ENCODE data around the gene DHDDS.

DHDDS gene

DNA sequence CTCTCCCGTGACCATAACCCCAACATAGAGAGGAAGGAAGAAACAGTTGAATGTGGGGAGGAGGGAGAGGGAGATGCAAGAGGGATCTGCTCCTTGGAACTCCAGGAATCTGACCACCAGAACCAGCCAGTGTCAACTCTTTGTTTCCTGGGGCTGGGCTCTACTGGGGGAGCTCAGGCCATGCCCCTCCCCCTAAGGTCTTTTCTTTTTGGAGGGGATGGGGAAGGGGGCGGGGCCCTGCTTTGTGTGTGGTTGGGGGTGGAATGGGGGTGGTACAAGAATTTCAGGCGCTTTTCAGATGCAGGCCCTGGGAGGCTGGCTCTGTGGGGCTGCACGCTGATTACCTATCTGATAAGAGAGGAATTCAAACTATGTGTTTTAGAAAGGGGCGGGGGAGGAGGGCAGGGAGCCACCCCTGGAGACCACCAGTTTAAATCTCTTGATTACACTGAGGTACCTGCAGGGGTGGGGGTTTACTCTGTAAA lies 13.2 kb upstream of the DHDDS start:
- no peak for DNase-seq

- DNase-seq = no peak
Observed at GRCh38 chr1:26419494-26419893, 12.6 kb upstream of the DHDDS start.

DNA sequence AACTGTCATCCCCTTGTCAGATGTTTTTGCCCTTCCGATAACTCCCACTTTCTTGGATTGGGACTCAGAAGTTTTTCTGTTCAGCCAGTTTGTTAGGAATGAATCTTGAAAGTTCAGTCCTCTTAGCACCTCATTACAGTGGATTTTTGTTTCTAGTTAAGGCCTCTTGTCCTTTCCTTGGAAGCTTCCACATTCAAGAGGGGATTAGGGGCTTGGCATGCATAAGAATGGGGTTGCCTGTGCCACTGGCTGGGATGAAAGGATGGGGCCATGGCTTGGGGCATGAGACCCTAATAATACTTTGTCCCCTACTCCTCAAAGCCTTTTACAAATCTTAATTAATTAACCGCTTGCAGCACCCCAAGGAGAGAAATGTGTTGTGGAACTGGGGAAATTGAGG lies 2.4 kb upstream of the DHDDS start:
- no peak for DNase-seq

DNA sequence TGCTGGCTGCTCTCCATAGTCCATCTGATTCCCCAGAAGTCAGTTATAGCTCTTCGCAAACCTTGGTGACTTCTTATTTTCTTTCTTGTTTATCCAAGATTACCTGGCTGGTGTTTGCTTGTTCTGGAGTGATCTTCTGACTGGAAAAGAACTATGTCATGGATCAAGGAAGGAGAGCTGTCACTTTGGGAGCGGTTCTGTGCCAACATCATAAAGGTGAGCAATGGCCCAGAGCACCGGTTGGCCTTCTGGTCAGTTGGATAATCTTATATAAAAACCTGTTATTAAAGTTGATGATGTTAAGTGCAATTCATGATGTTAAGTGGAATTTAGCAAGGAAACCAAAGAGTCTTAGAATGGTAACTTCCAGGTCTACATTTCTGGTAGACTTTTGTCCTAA lies 672 bp downstream of the DHDDS start:
- no peak for DNase-seq

DNA sequence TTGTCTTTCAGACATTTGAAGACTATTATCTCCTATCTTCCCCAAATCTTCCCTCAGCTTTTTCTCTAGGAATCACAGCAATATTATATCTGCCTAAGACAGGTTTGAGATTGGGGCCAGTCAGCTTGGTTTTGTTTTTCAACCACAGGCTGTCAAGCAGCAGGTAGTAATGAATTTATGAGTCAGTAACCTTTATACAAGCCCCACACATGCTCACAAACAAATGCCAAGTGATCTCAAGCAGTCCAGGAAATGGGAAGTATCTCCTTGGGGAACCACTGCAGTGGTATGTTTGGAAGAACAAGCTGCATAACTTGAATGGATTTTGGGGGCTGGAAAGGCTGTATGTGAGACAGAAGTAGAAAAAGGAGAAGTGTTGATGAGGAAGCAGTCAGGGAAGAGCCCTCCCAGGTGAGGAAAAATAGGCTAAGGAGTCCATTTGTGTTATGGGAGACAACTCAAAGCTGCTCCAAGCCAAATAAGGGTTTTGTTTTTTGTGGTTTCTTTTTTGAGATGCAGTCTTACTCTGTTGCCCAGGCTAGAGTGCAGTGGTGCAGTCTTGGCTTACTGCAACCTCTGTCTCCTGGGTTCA lies 2.1 kb downstream of the DHDDS start:
- DNase-seq = peak in 1 of 14 donors; percentile 76

- peak in 1 of 14 donors; percentile 61 for DNase-seq
Observed at GRCh38 chr1:26438041-26438440, 5.9 kb downstream of the DHDDS start.

DNA sequence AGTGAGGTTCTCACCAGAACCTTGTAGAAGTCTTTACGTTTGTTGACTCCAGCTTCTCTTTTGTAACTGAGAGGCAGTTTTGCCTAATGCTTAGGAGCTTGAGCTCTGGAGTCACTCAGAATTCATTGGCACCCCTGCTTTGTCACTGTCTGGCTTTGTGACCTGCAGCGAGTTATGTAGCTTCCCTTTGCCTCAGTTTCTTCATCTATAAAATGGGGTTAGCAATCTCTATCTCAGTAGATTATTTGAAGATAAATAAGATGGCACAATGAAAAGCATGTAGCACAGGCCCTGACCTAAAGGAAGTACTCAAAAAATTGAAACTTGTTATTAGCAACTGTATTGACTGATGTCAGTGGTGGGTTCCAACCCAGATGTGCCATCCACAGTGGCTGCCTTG lies 8.1 kb downstream of the DHDDS start:
- no peak for DNase-seq

GRCh38 chr1:26449868-26450267 lies 17.7 kb downstream of the DHDDS start:
- no peak for DNase-seq

DNA sequence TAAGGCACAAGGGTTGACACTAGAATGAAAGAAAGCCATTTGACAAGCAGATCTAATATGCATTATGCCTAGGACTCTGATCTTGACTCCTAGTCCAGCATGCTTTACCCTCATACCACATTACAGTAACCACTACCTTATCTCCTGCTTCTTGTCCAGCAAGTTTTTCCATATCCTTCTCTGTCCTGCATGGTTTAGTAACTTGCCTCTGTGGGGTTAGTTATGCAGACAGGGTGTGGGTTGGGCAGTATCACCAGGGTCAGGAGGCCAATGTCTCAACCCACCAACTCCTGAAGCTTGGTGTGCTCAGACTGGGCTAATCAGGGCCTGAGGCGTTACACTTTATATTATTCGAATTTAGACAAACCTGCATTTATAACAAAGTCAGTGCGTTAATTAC lies 18.8 kb downstream of the DHDDS start:
- DNase-seq = no peak

DNA sequence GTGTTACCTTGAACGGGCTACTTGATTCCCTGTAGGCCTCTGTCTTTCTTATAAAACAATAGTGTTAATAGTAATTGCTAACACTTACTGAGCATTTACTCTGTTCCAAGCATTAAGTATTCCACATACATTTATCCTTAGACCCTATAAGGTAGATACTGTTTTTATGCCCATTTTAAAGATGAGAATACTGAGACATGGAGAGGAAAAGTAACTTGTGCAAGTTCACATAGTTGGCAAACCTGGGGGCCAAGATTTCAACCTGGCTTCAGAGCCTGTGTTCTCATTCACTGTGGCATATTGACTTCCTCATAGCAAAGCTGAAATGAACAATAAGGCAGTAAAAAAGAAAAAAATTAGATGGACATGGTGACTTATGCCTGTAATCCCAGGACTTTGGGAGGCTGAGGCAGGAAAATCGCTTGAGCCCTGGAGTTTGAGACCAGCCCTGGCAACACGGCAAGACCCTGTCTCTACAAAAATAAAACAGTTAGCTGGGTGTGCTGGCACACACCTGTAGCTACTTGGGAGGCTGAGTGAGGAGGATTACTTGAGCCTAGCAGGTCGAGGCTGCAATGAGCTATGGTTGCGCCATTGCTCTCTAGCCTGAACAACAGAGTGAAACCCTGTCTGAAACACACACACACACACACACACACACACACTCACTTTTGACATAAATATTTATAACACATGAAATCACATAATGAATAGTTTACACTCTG lies 20.5 kb downstream of the DHDDS start:
- DNase-seq = no peak

GRCh38 chr1:26459148-26459547 lies 27.0 kb downstream of the DHDDS start:
- no peak for DNase-seq

DNA sequence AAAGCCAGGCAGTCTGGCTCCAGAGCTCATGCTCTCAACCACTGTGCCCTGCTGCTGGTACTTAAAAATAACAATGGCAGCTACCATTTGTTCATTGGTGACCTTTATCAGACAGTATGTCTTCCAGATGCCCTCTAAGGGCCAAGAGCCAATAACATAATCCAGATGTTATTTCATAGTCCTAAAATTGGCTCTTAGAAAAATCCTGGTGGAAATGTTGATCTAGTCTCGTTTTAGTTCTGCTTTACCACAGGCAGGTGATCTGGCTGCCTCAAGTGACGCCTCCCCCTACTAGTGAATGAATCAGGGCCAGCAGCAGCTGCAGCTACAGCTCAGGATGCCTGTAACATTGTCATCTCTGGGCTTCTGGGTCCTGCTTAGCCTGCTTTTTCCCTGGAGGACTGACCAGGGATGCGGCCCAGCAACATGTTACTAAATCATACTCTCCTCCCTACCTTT lies 27.5 kb downstream of the DHDDS start:
- no peak for DNase-seq

- DNase-seq = peak in 7 of 14 donors; percentile 11 to 36 (median 26)
Observed at GRCh38 chr1:26468911-26469310, 36.8 kb downstream of the DHDDS start.

DNA sequence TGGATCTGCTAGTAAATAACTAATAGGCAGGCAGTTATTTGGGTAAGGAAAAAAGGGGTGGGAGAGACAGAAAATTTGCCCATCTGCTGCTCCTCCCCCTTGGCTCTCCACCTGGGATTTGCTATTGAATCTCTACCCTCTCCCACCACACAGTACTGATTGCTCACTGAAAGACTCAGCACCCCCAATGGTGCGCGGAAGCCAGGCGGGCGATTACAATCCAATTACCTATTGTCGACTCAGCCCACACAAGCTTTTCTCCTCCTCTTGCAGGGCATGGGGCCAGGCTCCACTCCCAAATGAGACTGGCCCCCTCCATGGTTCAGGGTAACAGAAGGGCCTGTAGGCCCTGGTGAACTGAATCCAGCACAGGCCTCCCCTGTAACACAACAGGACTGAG lies 37.4 kb downstream of the DHDDS start:
- no peak for DNase-seq

- peak in 1 of 14 donors; percentile 35 for DNase-seq
Observed at GRCh38 chr1:26470878-26471497, 38.9 kb downstream of the DHDDS start.

DNA sequence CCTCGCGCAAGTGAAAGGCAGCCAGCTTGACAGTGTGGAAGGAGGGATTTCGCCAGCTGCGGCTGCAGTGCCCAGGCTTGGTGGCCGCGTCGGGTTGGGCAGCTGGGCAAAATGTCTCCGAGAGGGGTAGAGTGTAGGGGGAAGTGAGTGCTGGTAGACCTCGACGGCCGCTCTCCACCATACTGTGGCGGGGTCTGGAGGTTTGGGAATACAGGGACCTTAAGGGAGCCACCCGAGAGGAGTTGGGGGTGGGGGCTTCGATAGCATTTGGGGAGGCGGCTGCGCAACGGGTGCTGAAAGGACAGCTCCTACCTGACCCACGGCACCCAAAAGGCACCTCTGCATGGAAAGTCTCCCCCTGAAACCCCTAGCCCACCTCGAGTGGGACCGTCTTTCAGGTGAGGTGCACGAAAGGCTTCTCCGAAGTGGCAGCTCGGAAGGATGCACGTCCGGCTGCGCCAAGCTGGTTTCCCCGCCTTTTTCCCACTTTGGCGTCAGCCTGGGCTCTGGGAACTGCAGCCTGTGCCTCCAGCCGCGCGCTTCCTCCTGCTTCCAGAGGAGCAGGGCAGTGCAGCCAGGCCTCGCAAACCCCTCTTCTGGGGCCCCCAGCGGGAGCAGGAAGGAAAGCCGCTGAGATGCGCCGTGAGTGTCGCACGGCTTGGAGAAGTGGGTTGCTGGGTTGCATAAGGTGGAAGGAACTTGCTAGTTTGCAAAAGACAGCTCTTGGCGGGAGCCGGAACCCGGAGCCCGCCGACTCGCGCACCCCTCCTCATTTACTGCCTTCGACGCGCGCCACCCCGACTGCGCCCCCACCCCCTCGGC lies 39.6 kb downstream of the DHDDS start:
- peak in 12 of 14 donors; percentile 31 to 88 (median 62) for DNase-seq

GRCh38 chr1:26472320-26472900 lies 40.3 kb downstream of the DHDDS start, which contains the start of gene HMGN2:
TSS of gene HMGN2 (plus strand) at chr1:26472440. CDS start at chr1:26472613, 173 bp downstream.
- DNase-seq = peak; percentile 62 to 90 (median 86)

- peak; percentile 55 to 95 (median 90) for DNase-seq
Observed at GRCh38 chr1:26472901-26473845, 41.1 kb downstream of the DHDDS start.

DNA sequence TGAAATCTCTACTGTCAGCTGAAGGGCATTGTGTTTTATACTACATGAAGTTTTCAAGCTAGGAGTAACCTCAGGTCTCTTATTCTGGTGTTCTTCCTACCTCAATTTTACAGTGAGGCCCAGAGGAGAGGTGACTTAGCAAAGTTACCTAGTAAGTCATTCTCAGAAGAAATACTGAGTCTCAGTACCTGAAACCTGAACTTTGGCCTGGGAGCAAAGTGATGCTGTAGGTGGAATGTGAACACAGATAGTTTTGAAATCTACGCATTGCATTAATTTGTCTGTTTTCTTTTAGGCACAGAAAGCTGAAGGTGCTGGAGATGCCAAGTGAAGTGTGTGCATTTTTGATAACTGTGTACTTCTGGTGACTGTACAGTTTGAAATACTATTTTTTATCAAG lies 42.7 kb downstream of the DHDDS start:
- DNase-seq = no peak

DNA sequence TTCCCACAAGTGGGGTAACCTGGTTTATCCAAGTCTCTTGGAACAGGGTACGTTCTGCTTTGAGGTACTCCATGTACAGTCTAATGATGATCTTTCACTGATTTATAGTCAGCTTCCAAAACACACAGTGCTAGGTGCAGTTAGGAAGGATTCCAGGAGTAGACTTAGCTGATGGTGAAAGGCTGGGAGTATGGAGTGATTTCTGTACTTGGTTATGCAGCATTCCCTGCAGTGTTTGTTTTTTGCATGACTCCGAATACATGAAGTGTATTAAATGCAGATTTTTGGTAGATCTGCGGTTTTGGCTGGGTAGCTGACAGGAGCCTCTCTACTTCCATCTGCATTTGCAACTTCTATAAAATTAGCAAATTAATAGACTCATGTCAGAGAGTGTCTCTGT lies 43.9 kb downstream of the DHDDS start:
- DNase-seq = no peak

- DNase-seq = no peak
Observed at GRCh38 chr1:26476958-26477357, 44.8 kb downstream of the DHDDS start.
